NCI-H774 (cell line): ENCODE measurements around the gene DLX1.
A peak's percentile ranks its signal among the peaks of the same experiment; 100 is the strongest.

Experiments
- DNase-seq: peaks from one replicate; lab custom pipeline; 2025; lab: John Stamatoyannopoulos, UW

DLX1 gene

GRCh38 chr2:172087780-172088244 lies 2.5 kb downstream of the DLX1 start:
- DNase-seq, result no peak

- no peak for DNase-seq
Measured at GRCh38 chr2:172088245-172089004, 3.1 kb downstream of the DLX1 start.

GRCh38 chr2:172089005-172089504 lies 3.7 kb downstream of the DLX1 start:
- DNase-seq, result no peak

- DNase-seq, result no peak
Measured at GRCh38 chr2:172089633-172090032, 4.3 kb downstream of the DLX1 start.

- no peak for DNase-seq
Measured at GRCh38 chr2:172090044-172090961, 5.0 kb downstream of the DLX1 start.

- no peak for DNase-seq
Measured at GRCh38 chr2:172091000-172091641, 5.8 kb downstream of the DLX1 start.

- DNase-seq, result no peak
Measured at GRCh38 chr2:172091761-172092566, 6.7 kb downstream of the DLX1 start.

GRCh38 chr2:172092716-172093415 lies 7.6 kb downstream of the DLX1 start:
- DNase-seq, result no peak

- no peak for DNase-seq
Measured at GRCh38 chr2:172093416-172094293, 8.3 kb downstream of the DLX1 start.

GRCh38 chr2:172094294-172095145 lies 9.2 kb downstream of the DLX1 start:
- DNase-seq, result no peak

- no peak for DNase-seq
Measured at GRCh38 chr2:172095146-172095904, 10.0 kb downstream of the DLX1 start.

- peak; percentile 43 for DNase-seq
Measured at GRCh38 chr2:172095905-172096625, 10.8 kb downstream of the DLX1 start.

- DNase-seq, result no peak
Measured at GRCh38 chr2:172096626-172097547, 11.6 kb downstream of the DLX1 start.

- no peak for DNase-seq
Measured at GRCh38 chr2:172097557-172098131, 12.3 kb downstream of the DLX1 start.

GRCh38 chr2:172098287-172098649 lies 13.0 kb downstream of the DLX1 start:
- DNase-seq, result no peak
